HCT116 (cell line): ENCODE results near the gene DNAH9. TPM values are rescaled to one million over a fixed set of nuclear protein-coding genes. Genes with fewer than 3 reads are reported as not detected.

Experiments used
- ATAC-seq: fragments of 200-7000 bp; cut with Tn5 transposase; 2 replicates; pipeline ENCODE4 v1.9.1; 2020; ENCODE audit warnings: mild to moderate bottlenecking, moderate library complexity
- BruUV-seq: library from RNA; stranded (reverse); fragments of 400-500 nt; replicated peaks from 2 replicates; lab custom pipeline; 2021; lab: Mats Ljungman, UMichigan
- CTCF ChIA-PET: fragments of 300-600 bp; sonication (Branson Sonifier 250); formaldehyde crosslinking; loops from one replicate; lab custom pipeline; 2021; ENCODE audit warnings: antibody characterized with exemption; lab: Charles Lee
- POLR2A ChIA-PET: fragments of 300-600, 350-600 bp; sonication (Branson Sonifier 250); formaldehyde crosslinking; loops from one replicate; lab custom pipeline; 2021; ENCODE audit warnings: antibody characterized with exemption; lab: Charles Lee
- RAD21 ChIA-PET, 2 experiments: fragments of 300-600 bp; sonication (Branson Sonifier 250); formaldehyde crosslinking; loops; one replicate each; lab custom pipeline; 2023; ENCODE audit warnings: low total read pairs in 2 of 2; ENCODE audit not compliant: uncharacterized antibody in 2 of 2, unreplicated experiment in 2 of 2, low non-redundant PET in 1 of 2; lab: Charles Lee
- DNase-seq: peaks from one replicate; pipeline ENCODE4 v3.0.0-alpha.2; 2010; ENCODE audit warnings: low read depth, low spot score
- H2AFZ ChIP-seq: fragments of 200-600 bp; shearing (Covaris generic), sonication (generic); 2 replicates; pipeline ENCODE4 v1.6.1; 2017; ENCODE audit warnings: low read depth, mixed run types, mixed read lengths, antibody characterized with exemption, low read length; ENCODE audit not compliant: poor library complexity, severe bottlenecking
- H3K27ac ChIP-seq: 2 replicates; pipeline ENCODE4 v1.5.1; 2012; ENCODE audit warnings: low read depth, low read length
- H3K27me3 ChIP-seq: fragments of 200-600 bp; sonication (generic); 2 replicates; pipeline ENCODE4 v1.6.1; 2016; ENCODE audit warnings: mixed run types, low read length, mixed read lengths; ENCODE audit not compliant: insufficient read depth
- H3K36me3 ChIP-seq, 2 experiments: fragments of 200-500 bp in 1 of 2; fragments of 200-600 bp in 1 of 2; sonication (Bioruptor generic) in 1 of 2; sonication (generic) in 1 of 2; 2 replicates each; pipeline versions ENCODE4 v1.5.1 to v1.6.1; 2014 to 2016; ENCODE audit warnings: low read length in 2 of 2, inconsistent platforms in 1 of 2, mixed read lengths in 1 of 2, mixed run types in 1 of 2; ENCODE audit not compliant: insufficient read depth in 2 of 2, control insufficient read depth in 1 of 2
- H3K4me1 ChIP-seq, 2 experiments: fragments of 200-600 bp in 1 of 2; sonication (generic) in 1 of 2; 2 replicates each; pipeline versions ENCODE4 v1.5.1 to v1.6.1; 2012 to 2017; ENCODE audit warnings: low read length in 2 of 2, inconsistent platforms in 1 of 2, mild to moderate bottlenecking in 1 of 2, mixed read lengths in 1 of 2, mixed run types in 1 of 2, moderate library complexity in 1 of 2; ENCODE audit not compliant: insufficient read depth in 2 of 2, control insufficient read depth in 1 of 2
- H3K4me2 ChIP-seq: fragments of 200-600 bp; sonication (generic); 2 replicates; pipeline ENCODE4 v1.6.1; 2017; ENCODE audit warnings: mixed run types, low read length, mixed read lengths
- H3K4me3 ChIP-seq, 2 experiments: fragments of 200-600 bp in 1 of 2; sonication (generic) in 1 of 2; replicated peaks in 1 of 2; 2 replicates each; pipeline ENCODE4 v1.5.1; 2011 to 2016; ENCODE audit warnings: low read length in 2 of 2, control low read depth in 1 of 2, low read depth in 1 of 2, mild to moderate bottlenecking in 1 of 2, mixed read lengths in 1 of 2, mixed run types in 1 of 2
- H3K79me2 ChIP-seq: fragments of 200-600 bp; sonication (generic); 2 replicates; pipeline ENCODE4 v1.6.1; 2017; ENCODE audit warnings: mild to moderate bottlenecking, mixed run types, low read length, moderate library complexity, mixed read lengths; ENCODE audit not compliant: insufficient read depth
- H3K9ac ChIP-seq: fragments of 200-600 bp; sonication (generic); 2 replicates; pipeline ENCODE4 v1.6.1; 2016; ENCODE audit warnings: low read length, mixed read lengths
- H3K9me2 ChIP-seq: fragments of 200-600 bp; sonication (generic), shearing (Covaris generic); 2 replicates; pipeline ENCODE4 v1.6.1; 2017; ENCODE audit warnings: mixed run types, mild to moderate bottlenecking, moderate library complexity; ENCODE audit not compliant: insufficient read depth
- H3K9me3 ChIP-seq, 2 experiments: fragments of 200-500 bp in 1 of 2; fragments of 200-600 bp in 1 of 2; sonication (Bioruptor generic) in 1 of 2; sonication (generic) in 1 of 2; 2 replicates each; pipeline ENCODE4 v1.6.1; 2014 to 2017; ENCODE audit warnings: low read length in 2 of 2, mixed read lengths in 2 of 2, inconsistent platforms in 1 of 2, low read depth in 1 of 2, mild to moderate bottlenecking in 1 of 2, mixed run types in 1 of 2, moderate library complexity in 1 of 2; ENCODE audit not compliant: control insufficient read depth in 1 of 2, insufficient read depth in 1 of 2
- H4K20me1 ChIP-seq: fragments of 200-600 bp; sonication (generic), shearing (Covaris generic); 2 replicates; pipeline ENCODE4 v1.6.1; 2017; ENCODE audit warnings: mixed run types, mild to moderate bottlenecking, moderate library complexity; ENCODE audit not compliant: insufficient read depth
- ELF1 ChIP-seq: IDR thresholded peaks from 2 replicates; pipeline ENCODE4 v1.6.1; 2012; ENCODE audit warnings: low read depth, borderline replicate concordance
- MAX ChIP-seq: IDR thresholded peaks from 2 replicates; pipeline ENCODE4 v1.6.1; 2012
- REST ChIP-seq: IDR thresholded peaks from 2 replicates; pipeline ENCODE4 v1.6.1; 2012; ENCODE audit warnings: low read depth
- SP1 ChIP-seq: IDR thresholded peaks from 2 replicates; pipeline ENCODE4 v1.6.1; 2012; ENCODE audit warnings: low read depth
- YY1 ChIP-seq: IDR thresholded peaks from 2 replicates; pipeline ENCODE4 v1.6.1; 2011; ENCODE audit warnings: low read length, low read depth, moderate library complexity, mild to moderate bottlenecking; ENCODE audit not compliant: insufficient replicate concordance; ENCODE audit errors: extremely low read depth
- ZNF274 ChIP-seq: fragments of 200-500 bp; sonication (Bioruptor generic); IDR thresholded peaks from 2 replicates; pipeline ENCODE4 v1.6.1; 2014; ENCODE audit warnings: mild to moderate bottlenecking, low read depth, low read length, inconsistent platforms
- intact Hi-C: fragments of 100-400 bp; cut with micrococcal nuclease; formaldehyde crosslinking; loops from 2 replicates; pipeline ENCODE4 v1.10.0; 2022
- total RNA-seq: library from RNA; stranded (reverse); gene quantifications from one replicate; pipeline ENCODE4 v1.2.1, GENCODE V29; 2021; ENCODE audit not compliant: unreplicated experiment
- TF ChIP-seq, protein P1 (sequence below), 3 experiments: fragments of 200-600 bp in 1 of 3; sonication (generic) in 1 of 3; IDR thresholded peaks in 2 of 3; conservative IDR thresholded peaks in 1 of 3; 2 replicates each; pipeline ENCODE4 v1.5.1; 2012 to 2017; ENCODE audit warnings: low read depth in 2 of 3, low read length in 2 of 3, antibody characterized with exemption in 1 of 3, borderline replicate concordance in 1 of 3, control low read depth in 1 of 3, mild to moderate bottlenecking in 1 of 3, mixed read lengths in 1 of 3, mixed run types in 1 of 3, moderate library complexity in 1 of 3; ENCODE audit not compliant: insufficient read depth in 1 of 3

Gene DNAH9
- total RNA-seq, 1 experiment from 2014 or later, result not detected

- Histone ChIP-seq H2AFZ (no peak overlapping the region), H4K20me1 (no peaks in the 10 kb centered on the region), H3K79me2 (no peaks in the 10 kb centered on the region), H3K27ac (no peak overlapping the region), H3K9me2 (no peaks in the 10 kb centered on the region), H3K36me3 (no peaks in the 10 kb centered on the region), H3K9ac (no peak overlapping the region), H3K4me3 (no peak overlapping the region), H3K9me3 (no peaks in the 10 kb centered on the region), H3K4me2 (no peak overlapping the region), H3K27me3 (no peaks in the 10 kb centered on the region), H3K4me1 (no peaks in the 10 kb centered on the region)
- BruUV-seq, result no TSS peak
- TF ChIP-seq, protein P1, sequence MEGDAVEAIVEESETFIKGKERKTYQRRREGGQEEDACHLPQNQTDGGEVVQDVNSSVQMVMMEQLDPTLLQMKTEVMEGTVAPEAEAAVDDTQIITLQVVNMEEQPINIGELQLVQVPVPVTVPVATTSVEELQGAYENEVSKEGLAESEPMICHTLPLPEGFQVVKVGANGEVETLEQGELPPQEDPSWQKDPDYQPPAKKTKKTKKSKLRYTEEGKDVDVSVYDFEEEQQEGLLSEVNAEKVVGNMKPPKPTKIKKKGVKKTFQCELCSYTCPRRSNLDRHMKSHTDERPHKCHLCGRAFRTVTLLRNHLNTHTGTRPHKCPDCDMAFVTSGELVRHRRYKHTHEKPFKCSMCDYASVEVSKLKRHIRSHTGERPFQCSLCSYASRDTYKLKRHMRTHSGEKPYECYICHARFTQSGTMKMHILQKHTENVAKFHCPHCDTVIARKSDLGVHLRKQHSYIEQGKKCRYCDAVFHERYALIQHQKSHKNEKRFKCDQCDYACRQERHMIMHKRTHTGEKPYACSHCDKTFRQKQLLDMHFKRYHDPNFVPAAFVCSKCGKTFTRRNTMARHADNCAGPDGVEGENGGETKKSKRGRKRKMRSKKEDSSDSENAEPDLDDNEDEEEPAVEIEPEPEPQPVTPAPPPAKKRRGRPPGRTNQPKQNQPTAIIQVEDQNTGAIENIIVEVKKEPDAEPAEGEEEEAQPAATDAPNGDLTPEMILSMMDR (IDR thresholded peaks at IDR 0.05 in 2 of 3, conservative IDR thresholded peaks at IDR 0.05 in 1 of 3; ENCODE audit: borderline replicate concordance in 1 of 3, insufficient read depth in 1 of 3, low read depth in 2 of 3, low read length in 2 of 3), result no peak
- no peak for TF ChIP-seq ELF1
- no peak for TF ChIP-seq YY1
- no peak for TF ChIP-seq REST
- TF ChIP-seq SP1, result no peak
- no peak for TF ChIP-seq MAX
- no peak for TF ChIP-seq ZNF274
- ChIA-PET CTCF (no interaction called here), POLR2A (no interaction called here), RAD21 (no interaction called here)
- DNase-seq (no peak), ATAC-seq (no peak)
- intact Hi-C loops, result no loop called here
Measured at GRCh38 chr17:11612956-11613355, 14.7 kb downstream of the DNAH9 start.
